ENCODE data around the gene MAML1.
A peak's percentile ranks its signal among the peaks of the same experiment; 100 is the strongest.

The MAML1 gene

DNA sequence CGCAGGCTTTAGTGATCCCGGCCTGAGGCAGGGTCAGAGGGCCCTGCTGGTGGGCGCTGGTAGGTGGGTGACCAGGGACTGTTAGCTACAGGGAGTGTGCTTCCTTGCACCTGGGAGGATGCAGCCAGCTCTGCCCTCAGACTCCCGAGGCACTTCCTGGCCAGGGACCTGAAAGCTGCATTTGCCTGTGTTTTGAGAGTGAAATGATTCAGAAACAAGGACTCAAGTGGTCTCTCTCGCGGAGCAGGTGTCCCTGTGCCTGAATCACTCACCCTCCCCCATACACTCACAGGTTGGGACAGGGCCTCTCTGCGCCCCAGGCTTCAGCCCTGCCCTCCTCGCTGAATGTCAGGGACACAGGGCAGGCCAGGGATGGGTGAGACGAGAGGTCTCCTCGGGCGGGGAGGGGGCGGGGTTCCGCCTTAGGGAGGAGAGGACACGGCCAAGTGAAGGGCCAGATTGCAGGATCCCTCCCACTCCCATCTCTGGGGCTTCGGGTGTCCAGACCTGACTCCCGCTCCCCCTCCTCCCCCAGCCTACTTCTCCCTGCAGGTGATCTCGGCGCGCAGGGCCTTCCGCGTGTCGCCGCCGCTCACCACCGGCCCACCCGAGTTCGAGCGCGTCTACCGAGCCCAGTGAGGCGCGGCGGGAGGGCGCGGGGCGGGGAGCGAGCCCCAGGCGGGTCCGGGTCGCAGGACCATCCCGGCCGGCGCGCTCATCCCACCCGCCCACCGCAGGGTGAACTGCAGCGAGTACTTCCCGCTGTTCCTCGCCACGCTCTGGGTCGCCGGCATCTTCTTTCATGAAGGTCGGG, 62.6 kb downstream of the MAML1 start:
- DNase-seq: peak in 3 of 14 donors; percentile 26 to 43 (median 40)

DNA sequence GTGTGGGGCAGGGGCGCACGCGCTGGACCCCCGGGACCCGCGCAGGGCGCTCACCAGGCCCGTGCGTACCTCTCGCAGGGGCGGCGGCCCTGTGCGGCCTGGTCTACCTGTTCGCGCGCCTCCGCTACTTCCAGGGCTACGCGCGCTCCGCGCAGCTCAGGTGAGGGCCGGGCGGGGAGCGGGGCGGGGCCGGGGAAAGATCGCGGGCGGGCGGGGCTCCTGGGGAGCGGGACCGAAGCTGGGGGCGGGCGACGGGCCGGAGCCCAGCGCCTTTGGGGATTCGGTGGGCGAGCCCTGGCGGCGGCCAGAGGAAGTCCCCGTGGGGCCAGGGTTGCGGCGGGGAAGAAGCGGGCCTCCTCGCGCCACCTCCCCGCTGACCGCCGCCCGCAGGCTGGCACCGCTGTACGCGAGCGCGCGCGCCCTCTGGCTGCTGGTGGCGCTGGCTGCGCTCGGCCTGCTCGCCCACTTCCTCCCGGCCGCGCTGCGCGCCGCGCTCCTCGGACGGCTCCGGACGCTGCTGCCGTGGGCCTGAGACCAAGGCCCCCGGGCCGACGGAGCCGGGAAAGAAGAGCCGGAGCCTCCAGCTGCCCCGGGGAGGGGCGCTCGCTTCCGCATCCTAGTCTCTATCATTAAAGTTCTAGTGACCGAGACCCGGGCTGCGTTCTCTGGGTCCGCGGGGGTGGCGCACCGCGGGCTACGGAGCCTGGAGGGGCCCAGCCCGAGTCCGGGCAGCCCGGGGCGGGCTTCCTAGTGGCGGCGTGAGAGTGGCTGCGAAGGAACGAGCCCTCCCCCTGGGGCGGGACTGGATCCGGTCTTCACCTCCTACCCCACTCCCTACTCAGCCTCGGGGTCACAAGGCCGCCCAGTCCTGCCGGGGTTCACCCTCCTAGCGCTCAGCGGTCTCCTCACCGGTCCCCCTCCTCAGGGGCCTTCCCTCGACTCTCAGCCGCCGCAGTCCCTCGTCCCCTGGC, 63.5 kb downstream of the MAML1 start:
- peak in 13 of 14 donors; percentile 31 to 84 (median 64) for DNase-seq

DNA sequence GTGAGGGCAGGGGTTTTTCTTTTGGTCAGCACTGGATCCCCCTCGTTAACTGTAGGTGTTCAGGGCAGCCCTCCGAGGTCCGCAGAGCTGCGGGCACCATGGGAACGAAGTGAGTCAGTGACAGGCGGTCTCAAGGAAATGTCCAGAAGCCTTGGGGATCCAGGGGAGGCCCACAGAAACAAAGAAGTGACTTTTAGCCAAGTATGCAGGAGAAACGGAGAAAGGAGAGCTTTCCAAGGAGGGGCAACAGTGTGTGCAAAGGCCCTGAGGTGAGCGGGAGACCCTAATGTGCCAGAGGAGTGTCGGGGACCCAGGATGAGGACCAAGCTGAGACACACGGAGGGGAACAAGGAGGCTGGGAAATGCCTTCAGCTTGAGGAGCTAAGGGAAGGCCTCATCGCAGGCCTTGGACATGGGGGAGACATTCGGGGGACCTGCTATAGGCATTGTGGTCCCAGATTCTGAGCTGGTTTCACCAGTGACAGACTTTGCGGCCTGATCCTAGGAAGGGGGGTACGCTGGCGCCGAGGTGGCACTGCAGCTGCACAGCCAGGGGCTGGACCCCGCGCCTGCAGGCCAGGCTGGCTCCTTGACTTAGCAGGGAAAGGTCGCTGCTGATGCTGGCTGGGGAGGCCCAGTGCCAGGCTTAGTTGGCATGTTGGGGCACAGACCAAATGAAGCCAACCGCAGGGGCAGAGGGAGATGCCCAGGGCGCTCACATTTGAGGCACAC, 64.4 kb downstream of the MAML1 start:
- no peak for DNase-seq

DNA sequence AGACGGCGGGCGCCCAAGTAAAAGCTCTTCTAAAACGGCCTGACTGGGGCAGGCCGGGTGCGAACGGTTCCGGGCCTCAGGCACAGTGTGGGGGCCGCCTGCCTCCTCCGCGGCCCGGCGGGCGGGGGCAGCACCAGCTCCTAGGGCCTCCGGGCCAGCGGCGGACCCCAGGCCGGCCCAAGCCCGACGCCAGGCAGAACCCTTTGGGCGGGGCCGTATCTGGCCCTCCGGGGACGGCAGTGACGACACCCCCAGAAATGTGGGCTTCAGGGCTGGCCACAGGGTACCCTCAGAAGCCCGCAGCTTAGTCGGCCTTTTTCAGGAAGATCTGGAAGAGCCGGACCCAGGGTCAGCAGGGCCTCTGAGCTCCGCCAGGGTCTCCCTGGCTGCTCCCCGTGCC, 65.1 kb downstream of the MAML1 start:
- no peak for DNase-seq

DNA sequence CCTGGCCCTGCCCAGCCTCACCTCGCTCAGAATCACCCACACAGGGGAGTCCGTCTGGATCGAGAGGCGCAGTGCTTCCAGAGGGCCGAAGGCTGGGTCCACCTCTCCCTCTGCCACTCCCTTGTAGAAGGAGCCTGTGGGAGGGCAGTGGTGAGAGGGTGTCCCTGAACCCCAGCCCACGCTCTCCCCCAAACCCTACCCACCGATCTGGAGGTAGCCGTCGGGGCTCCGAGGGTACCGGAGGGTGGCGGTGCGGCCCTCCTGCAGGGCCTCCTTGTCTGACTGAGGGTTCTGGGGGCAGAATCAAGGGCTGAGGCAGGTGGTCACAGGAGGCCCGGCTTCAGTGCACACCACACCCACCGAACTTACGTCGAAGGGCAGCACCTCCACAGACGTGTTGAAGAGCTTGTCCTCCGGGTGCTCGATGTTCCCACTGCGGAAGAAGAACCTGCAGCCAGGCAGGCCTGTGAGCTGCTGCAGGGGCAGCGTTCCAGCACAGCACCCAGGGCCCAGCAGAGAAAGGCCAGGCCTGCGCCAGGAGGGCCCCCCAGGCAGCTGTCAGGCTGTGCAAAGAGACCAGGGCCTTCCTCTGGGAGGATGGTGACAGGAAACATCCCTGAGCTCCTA, 65.6 kb downstream of the MAML1 start:
- no peak for DNase-seq

DNA sequence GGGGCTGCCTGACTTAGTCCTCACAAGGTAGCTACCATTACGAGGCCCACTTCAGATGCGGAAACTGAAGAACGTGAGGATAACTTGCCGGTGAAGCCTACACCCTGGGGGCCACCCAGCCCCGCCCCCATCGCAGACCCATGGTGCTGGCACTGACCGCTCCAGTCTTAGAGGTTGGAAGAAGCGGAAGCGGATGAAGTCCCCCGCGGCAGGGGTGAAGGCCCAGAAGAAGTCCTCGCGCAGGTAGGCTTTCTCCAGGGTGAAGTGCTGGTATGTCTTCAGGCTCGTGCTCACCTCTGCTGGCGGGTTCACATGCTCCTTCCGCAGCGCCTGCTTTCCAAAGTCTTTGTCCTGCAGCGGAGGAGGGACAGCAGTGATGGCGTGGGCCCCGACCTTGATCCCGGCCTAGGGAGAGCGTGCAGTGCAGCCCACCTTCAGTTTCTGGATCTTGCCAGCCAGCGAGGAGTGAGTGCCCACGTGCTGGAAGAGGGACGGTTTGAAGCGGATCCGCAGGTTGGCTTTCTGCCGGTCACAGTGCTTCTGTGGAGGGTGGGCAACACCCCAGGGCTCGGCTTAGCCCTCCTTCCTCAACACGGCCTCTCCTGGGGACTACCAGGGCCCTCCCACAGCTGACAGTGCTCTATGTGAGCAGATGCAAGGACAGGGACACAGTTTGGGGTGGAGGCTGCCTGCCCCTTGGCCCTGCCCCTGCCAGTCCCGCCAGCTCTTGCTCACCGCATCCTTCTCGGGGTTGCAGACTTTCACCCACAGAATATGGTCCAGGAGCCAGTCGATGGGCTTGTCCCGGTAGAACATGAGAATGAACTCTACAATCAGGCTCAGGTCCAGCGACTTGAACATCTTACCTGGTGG, 66.4 kb downstream of the MAML1 start:
- DNase-seq: no peak

DNA sequence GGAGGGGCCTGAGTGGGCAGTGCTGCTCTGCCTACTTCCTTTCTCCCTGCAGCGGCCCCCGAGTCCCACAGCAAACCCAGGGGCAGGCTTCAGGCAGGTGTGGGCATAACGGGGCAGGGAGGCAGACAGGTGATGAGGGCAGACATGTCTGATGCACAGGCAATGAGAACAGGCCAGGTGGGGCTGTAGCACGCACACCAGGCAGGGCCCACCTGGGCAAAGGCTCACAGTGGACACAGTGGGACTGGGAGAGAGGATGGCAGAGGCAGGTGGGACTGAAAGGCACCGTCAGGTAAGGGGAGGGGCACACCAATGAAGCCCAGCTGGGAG, 67.0 kb downstream of the MAML1 start:
- no peak for DNase-seq

DNA sequence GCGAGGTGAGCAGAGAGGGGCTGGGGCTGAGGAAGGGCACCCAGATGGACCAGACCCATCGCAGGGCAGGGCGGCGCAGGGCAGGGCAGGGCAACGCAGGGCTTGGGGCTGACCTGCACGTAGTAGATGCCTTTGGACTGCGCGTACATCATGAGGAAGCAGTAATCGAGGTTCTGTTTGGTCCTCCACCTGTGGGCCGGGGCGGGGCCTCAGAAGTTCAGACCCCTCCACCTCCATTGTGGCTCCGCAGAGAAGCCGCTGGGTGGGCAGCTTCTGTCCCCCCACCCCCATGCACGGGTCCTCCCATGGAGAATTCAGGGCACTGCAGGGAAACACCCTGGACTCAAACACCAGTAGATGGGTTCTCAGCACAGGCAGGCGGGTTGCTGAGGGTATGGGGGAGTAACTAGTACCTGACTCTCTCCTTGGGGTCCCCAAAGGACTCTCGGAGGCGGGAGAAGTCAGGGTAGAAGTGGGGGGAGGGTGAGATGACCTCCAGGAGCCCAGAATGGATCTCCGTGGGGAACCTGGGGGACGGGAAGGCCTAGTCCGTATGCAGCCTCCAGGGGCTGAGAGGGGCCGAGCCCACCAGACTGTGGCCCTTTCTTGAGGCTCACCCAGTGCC, 67.6 kb downstream of the MAML1 start:
- no peak for DNase-seq

DNA sequence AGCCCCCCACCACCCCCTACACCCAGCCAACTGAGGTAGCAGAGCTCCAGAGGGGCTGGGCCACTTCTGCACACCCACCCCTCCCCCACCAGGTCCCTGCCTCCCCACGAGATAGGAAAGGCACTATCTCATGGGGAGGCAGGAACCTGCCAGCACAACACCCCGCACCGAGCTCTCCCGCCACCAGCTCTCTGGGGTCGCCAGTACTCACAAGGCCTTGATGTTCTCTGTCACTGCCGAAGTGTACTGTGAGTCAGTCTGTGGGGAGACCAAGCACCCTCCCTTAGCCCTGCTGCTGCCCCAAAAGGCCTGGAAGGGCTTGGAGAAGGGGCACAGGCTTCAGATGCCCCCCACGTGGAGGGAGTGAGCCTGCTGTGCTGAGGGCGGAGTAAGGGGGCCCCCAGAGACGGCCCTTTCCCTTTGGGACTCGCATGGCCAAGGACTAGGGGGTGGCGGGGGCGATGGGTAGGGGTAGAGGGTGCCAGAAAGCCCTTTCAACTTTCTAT, 68.1 kb downstream of the MAML1 start:
- no peak for DNase-seq

DNA sequence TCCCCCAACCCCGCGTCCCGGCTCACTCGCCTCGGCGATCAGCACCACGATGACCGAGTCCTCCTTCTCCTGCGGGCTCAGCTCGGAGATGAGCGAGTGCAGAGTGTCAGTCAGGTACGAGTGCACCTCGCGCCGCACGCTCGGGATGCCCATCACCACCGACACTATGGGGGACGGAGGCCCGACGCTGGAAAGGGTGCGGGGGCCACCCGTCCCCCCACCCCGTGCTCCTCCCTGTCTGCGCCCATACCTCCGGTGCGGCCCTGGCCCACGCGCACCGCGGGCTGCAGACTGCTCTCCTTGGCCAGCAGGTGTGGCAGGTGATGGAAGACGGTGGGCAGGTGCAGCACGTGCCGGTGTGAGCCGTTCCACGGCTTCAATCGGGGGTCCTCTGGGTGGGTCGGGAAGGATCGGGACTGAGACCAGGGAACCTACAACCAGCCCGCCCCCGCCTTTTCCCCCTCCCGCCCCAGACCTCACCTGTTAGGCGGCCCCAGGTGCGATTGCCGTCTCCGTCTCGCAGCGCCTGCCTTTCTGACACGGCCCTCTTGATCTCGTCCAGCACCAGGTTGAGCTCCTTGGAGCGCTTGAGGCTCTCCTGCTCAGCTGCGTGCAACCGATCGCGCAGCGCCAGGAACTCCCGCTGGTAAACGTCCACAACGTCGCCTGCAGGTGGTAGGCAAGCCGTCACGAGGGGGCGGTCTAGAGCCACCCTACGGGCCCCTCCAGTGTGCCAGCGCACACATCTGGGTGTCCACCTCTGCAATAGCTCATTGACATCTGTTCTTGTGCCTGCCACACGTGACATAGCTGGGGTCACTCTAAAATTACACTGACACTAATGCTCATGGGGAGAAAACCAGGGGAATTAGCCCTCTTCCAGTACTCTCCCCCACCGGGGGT, 68.9 kb downstream of the MAML1 start:
- DNase-seq: peak in 6 of 14 donors; percentile 5 to 38 (median 28)

DNA sequence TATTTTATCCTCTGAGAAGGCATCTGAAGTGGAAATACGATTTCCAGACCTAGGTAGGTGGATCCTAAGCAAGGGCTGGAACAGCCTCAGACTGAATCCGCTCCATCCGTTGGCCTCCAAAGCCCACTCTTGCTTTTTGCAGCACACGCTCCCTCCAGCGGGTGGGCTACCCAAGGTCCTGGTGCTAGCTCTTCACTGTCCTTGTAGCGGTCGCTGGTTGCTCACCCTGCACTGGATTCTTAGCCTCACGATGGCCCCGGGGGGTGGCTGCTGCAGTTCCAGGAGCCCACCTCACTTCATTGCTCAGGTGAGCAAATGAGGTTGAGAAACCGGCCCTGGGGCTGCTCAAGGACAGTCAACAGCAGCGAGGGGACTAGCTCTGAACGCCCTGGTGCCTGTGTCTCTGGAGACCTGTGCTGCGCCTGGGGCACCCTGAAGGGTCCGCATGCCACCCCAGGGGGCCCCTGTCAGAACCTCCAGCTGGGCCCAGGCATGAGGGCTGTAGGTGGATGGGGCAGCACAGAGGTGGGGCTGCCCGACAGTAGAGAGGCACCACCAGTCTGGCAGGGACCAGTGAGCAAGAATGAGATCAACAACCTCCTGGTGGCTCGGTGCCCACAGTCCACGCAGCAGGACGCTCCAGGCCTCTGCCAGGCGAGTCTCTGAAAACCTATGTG, 69.7 kb downstream of the MAML1 start:
- DNase-seq: peak in 1 of 14 donors; percentile 84

DNA sequence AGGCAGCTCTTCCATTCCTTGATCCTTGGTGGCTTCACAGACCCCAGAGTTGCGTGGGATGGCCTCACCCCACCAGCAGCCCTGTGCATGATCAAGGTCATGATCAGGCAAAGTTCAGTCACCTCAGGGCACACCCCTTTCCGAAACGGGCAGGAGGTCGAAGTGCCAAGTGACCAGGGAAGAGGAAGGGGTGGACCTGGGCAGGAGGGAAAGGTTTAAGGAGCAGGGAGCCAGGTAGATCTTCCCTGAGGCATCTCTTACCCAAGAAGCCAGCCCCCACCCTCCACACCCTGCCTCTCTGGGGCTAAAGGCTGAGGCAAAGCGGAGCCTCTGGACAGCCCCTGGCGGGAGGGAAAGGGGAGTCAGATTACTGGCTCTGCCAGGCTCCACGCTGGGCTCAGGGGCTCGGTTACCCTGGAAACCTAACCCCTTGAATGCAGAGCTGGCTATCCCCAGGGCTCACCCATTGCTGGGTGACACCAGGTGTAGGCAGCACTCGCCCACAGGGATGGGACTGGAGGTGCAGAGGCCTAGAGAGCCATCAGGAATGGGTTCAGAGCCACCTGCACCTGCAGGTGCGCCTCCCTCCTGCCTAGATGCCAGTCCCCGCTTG, 70.4 kb downstream of the MAML1 start:
- no peak for DNase-seq

DNA sequence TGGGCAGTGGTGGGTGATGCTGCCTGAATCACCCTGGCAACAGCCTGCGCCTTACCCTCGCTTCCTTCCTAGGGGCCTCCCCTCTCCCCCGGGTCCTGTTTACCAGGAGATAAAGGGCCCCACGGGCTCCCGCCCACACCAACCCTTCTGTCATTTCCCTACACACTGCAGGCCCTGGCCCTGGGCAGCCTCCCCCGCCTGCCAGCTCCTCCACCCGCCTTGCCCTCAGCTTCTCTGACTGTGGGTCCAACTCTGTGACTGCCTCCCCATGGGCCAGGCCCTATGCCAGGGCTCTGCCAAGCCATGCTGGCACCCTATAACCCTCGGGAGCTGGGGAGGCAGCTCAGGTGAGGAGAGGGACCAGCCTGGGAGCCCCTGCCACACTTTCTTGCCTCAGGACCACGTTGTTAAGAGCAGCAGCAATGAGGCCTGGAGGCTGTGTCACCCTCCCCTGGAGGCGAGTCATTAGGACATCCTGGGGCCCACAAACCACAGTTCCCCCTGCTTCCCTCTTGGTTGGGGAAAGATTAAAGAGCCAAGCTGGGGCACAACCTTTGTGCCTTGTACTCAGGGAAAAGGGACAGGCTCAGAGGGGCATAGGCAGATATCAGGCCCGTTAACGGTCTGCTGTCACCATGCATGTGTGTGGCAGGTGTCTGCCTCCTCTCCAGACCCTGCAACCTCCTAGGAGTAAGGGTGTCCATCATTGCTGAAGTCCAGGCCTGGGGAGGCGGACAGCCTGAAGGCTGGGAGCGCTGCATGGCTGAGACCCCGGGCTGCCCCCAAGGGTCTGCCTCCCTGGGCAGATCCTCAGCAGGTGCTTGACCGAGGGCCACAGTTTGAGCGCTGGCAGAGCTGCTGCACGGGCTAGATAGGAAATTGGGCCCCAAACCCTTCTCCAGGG, 71.3 kb downstream of the MAML1 start:
- DNase-seq: no peak

DNA sequence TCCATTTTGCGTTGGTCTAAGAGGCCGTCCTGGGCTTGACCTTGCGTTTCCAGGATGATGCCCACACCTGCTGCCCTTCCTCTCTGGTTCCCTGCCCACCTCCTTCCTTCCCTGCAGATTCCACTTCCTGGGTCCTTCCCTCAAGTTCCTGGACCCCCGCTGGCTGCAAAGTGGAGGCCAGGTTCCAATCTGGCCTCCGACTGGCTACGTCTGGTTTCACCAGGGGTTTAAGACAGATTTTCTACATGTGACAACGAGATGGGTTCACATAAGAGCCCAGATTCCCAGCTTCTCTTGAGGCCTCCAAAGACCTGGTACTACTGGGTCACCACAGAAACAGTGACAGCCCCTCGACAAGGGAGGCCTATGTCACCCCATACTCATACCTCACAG, 71.9 kb downstream of the MAML1 start:
- no peak for DNase-seq

DNA sequence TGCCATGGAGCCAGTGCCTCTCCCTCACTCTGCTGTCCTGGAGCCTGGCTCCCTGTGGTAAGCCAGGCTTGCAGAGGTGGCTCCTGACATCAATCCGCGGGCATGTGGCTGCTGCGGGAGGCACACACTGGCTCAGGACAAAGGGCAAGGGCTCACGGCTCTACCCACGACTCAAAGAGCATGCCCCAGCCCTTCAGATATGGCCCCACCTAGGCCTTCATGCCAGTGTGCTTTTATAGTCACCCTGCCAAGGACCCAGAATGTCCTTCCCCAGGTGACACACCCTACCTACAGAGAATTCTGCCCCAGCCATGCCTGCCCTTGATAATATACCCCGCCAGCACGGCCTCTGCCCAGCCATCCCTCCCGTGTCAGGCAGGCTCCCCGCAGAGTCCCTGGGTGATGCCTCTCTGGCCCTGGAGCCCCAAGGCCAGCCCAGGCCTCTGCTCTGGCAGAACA, 72.5 kb downstream of the MAML1 start:
- no peak for DNase-seq

DNA sequence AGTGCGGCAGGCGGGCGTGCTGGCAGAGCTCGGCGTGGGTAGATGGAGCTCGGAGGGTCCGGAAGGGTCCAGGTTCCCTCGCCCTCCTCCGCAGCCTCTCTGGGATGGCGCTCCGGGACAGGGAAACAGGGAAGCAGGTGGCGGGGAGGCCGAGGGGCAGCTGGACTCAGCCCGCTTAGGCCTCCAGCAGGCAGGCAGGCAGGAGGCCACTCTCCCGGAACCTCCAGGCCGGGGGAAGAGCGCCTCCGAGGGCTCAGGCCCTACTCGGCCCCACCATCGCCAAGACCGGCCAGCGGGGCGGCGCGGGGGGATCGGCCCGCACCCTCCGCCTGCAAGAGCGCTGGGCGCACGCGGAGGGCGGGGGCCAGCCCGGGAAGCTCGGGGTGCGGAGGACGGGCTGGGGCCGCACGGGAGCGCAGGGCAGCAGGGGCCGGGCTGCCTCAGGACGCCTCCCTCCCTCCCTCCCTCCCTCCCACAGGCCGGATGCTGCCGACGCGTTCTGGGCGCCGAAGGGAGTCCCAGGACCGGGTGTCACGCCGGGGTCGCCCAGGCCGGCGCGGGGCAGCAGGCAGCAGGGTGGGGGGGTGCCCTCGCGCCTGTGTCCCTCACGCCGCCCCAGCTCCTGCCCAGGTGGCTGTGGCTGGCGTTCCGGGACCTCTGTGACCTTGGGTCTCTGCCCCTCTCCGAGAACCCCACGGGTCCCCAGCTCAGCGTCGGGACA, 73.1 kb downstream of the MAML1 start:
- peak in 10 of 14 donors; percentile 27 to 76 (median 46) for DNase-seq
